Ishikawa (cell line): ENCODE results near the gene PIGL.

Source experiments
- CREB1 ChIP-seq: IDR thresholded peaks from 2 replicates; pipeline ENCODE4 v1.6.1; 2012; ENCODE audit warnings: low read depth
- EP300 ChIP-seq: IDR thresholded peaks from 2 replicates; pipeline ENCODE4 v1.6.1; 2012; ENCODE audit warnings: borderline replicate concordance
- FOXM1 ChIP-seq: IDR thresholded peaks from 2 replicates; pipeline ENCODE4 v1.6.1; 2012; ENCODE audit warnings: low read depth, borderline replicate concordance
- MAX ChIP-seq: IDR thresholded peaks from 2 replicates; pipeline ENCODE4 v1.6.1; 2012
- NFIC ChIP-seq: IDR thresholded peaks from 2 replicates; pipeline ENCODE4 v1.6.1; 2012
- RAD21 ChIP-seq: IDR thresholded peaks from 2 replicates; pipeline ENCODE4 v1.6.1; 2012; ENCODE audit warnings: low read depth
- REST ChIP-seq: IDR thresholded peaks from 2 replicates; pipeline ENCODE4 v1.6.1; 2012; ENCODE audit warnings: low read depth, mild to moderate bottlenecking
- TAF1 ChIP-seq: IDR thresholded peaks from 2 replicates; pipeline ENCODE4 v1.6.1; 2012; ENCODE audit warnings: low read depth, mild to moderate bottlenecking
- USF1 ChIP-seq: IDR thresholded peaks from 2 replicates; pipeline ENCODE4 v1.6.1; 2012

DNA sequence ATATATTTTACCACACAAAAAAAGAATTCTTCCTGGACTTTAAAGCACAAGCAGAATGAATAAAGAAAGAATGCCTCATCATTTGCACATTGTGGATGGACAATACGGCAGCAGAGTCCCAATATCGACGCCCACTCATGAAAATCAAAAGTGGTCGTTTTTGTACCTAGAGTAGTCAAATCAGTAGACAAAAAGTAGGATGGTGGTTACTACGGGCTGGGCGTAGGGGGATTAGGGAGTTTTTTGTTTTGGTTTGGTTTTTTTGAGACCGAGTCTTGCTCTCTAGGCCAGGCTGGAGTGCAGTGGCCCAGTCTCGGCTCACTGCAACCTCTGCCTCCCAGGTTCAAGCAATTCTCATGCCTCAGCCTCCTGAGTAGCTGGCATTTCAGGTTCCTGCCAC lies 144.9 kb downstream of the PIGL start:
- no peak for TF ChIP-seq USF1
- TF ChIP-seq RAD21 = no peak
- no peak for TF ChIP-seq CREB1
- no peak for TF ChIP-seq TAF1
- TF ChIP-seq EP300 = no peak
- TF ChIP-seq FOXM1 = no peak
- no peak for TF ChIP-seq MAX
- TF ChIP-seq REST = no peak
- TF ChIP-seq NFIC = no peak
